ENCODE results near the gene FLT3LG.

DNA sequence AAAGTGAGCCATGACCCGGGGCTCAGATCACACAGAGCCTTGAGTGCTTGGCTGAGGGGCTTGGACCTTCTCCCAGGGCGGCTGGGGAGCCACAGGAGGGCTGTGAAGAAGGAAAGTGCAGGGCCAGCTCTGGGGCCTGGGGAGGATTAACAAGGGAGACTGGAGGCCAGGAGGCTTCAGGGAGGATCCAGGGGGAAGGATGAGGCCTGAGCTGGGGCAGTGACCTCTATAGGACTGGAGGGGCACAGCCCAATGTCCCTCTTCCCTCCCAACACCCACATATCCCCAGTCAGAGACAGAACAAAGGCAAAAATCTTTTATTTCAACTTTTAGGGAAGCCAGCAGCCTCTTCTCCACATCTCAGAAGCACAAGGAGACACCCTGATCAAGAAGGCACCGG, 28.0 kb upstream of the FLT3LG start:
- no peak for TF ChIP-seq CTCF (IDR thresholded peaks at IDR 0.05)
- no peak for TF ChIP-seq POLR2AphosphoS5 (IDR thresholded peaks at IDR 0.05; ENCODE audit: insufficient read depth in 1 of 2, low read depth in 1 of 2)

Measured in vagina (tissue), 2 donors.